Measurements from ENCODE around the gene ZFPL1.

DNA sequence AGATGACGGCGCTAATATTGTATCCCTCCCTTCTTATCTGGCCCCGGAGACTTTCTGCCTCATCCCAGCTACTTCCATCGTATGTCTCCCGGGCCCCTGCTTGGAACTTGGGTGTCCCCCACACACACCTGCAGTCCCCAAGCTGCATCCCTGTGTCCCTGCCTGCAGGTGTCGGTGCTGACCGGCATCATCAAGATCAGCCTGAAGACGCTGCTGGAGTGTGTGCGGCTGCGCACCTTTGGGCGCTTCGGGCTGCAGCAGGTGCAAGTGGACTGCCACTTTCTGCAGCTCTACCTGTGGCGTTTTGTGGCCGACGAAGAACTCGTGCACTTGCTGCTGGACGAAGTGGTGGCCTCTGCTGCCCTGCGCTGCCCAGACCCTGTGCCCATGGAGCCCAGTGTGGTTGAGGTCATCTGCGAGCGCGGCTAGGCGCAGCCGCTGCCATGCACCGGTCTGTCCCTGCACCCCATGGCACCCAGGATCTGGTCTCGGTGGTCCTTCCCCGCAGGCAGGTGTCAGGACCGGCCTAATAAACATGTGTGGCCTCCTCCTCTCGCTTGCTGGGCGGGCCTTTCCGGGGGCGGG lies 27.2 kb downstream of the ZFPL1 start:
- TF ChIP-seq CTCF (IDR thresholded peaks at IDR 0.05) (no peak), POLR2A (IDR thresholded peaks at IDR 0.05; ENCODE audit: low read depth) (no peak), EP300 (IDR thresholded peaks at IDR 0.05) (no peak), POLR2AphosphoS5 (IDR thresholded peaks at IDR 0.05) (no peak)

All from esophagus muscularis mucosa (tissue), 4 donors.